Middle frontal gyrus (tissue), 1 donor: ENCODE results near the gene COX8A.
A peak's percentile ranks its signal among the peaks of the same experiment; 100 is the strongest.
"Not testable (repeated sequence)": the region's sequence is repeated elsewhere in the genome, so short reads cannot be mapped to it uniquely, and the experiment has no call there.

Experiments used
- DNase-seq: peaks from one replicate; pipeline ENCODE4 v3.0.0-alpha.2; 2015; ENCODE audit warnings: low spot score; ENCODE audit errors: extremely low spot score

Gene COX8A

GRCh38 chr11:63974259-63975143 is at the start of gene COX8A:
Gene COX8A (plus strand): TSS chr11:63974620. CDS start chr11:63974681, 61 bp downstream.
- DNase-seq: peak; percentile 100

GRCh38 chr11:63929616-63930015 is 44.8 kb upstream of the COX8A start:
- DNase-seq: no peak

- DNase-seq: no peak
Measured at GRCh38 chr11:63931045-63931444, 43.4 kb upstream of the COX8A start.

- DNase-seq: no peak
Measured at GRCh38 chr11:63931876-63932275, 42.5 kb upstream of the COX8A start.

GRCh38 chr11:63933459-63933858 is 41.0 kb upstream of the COX8A start:
- no peak for DNase-seq

GRCh38 chr11:63937713-63938478 is 36.5 kb upstream of the COX8A start:
- DNase-seq: no peak

GRCh38 chr11:63938479-63939396 is 35.7 kb upstream of the COX8A start, which contains the start of gene NAA40:
Gene NAA40 (plus strand): TSS chr11:63939002. CDS start chr11:63939097, 95 bp downstream.
- peak; percentile 78 for DNase-seq

- no peak for DNase-seq
Measured at GRCh38 chr11:63939397-63939891, 35.0 kb upstream of the COX8A start.

- DNase-seq: no peak
Measured at GRCh38 chr11:63940786-63941185, 33.6 kb upstream of the COX8A start.

- no peak for DNase-seq
Measured at GRCh38 chr11:63941901-63942300, 32.5 kb upstream of the COX8A start.

GRCh38 chr11:63942803-63943202 is 31.6 kb upstream of the COX8A start:
- no peak for DNase-seq

- DNase-seq: no peak
Measured at GRCh38 chr11:63944987-63945386, 29.4 kb upstream of the COX8A start.

GRCh38 chr11:63945477-63946163 is 28.8 kb upstream of the COX8A start:
- peak; percentile 64 for DNase-seq

- no peak for DNase-seq
Measured at GRCh38 chr11:63951779-63952536, 22.5 kb upstream of the COX8A start.

- no peak for DNase-seq
Measured at GRCh38 chr11:63952570-63952969, 21.9 kb upstream of the COX8A start.

GRCh38 chr11:63958008-63958407 is 16.4 kb upstream of the COX8A start:
- no peak for DNase-seq

GRCh38 chr11:63961608-63962412 is 12.6 kb upstream of the COX8A start:
- no peak for DNase-seq

- not testable (repeated sequence) for DNase-seq
Measured at GRCh38 chr11:63963895-63964294, 10.5 kb upstream of the COX8A start.

GRCh38 chr11:63966444-63966843 is 8.0 kb upstream of the COX8A start:
- no peak for DNase-seq
